NCI-H345 treated with DMSO at 0.1 percent for 48 hours (cell line): ENCODE measurements around the gene ABT1.
A peak's percentile ranks its signal among the peaks of the same experiment; 100 is the strongest.
"Not testable (repeated sequence)": the region's sequence is repeated elsewhere in the genome, so short reads cannot be mapped to it uniquely, and the experiment has no call there.

Source experiments
- DNase-seq: peaks from one replicate; lab custom pipeline; 2025; ENCODE audit not compliant: unreplicated experiment; lab: John Stamatoyannopoulos, UW

The ABT1 gene

DNA sequence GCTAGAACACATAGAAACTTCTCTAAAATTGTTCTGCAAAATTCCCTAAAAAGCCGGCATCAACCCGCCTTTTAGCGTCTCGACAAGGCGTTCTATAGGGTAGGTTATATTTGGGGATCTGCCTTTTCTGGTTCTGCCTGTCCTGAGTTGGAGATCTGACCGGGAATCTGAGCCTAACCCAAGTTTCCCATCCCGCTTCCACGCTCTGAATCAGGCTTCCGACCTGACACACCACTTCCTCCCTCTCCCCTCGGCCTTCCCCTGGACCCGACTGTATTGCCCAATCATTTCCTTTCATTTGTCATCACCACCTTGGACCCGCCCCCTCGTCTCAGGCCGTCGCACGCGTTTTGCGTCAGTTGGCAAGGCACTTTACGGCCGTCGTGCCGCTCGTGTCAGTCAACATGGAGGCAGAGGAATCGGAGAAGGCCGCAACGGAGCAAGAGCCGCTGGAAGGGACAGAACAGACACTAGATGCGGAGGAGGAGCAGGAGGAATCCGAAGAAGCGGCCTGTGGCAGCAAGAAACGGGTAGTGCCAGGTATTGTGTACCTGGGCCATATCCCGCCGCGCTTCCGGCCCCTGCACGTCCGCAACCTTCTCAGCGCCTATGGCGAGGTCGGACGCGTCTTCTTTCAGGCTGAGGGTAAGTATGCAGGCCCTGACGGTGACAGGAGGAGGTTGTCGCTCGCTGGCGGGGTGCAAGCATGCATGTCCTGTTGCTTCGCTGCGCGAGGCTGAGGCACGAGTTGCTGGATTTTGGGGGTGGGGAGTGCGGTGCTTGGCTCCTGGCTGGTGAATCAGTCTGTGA, at the start of gene ABT1:
Gene ABT1, plus strand, starts transcription at position 375 of the 810 bp plus-strand sequence. Its CDS starts 30 bp downstream, at position 405.
- DNase-seq, result peak; percentile 95

GRCh38 chr6:26547363-26547762, 49.4 kb upstream of the ABT1 start:
- DNase-seq, result not testable (repeated sequence)

DNA sequence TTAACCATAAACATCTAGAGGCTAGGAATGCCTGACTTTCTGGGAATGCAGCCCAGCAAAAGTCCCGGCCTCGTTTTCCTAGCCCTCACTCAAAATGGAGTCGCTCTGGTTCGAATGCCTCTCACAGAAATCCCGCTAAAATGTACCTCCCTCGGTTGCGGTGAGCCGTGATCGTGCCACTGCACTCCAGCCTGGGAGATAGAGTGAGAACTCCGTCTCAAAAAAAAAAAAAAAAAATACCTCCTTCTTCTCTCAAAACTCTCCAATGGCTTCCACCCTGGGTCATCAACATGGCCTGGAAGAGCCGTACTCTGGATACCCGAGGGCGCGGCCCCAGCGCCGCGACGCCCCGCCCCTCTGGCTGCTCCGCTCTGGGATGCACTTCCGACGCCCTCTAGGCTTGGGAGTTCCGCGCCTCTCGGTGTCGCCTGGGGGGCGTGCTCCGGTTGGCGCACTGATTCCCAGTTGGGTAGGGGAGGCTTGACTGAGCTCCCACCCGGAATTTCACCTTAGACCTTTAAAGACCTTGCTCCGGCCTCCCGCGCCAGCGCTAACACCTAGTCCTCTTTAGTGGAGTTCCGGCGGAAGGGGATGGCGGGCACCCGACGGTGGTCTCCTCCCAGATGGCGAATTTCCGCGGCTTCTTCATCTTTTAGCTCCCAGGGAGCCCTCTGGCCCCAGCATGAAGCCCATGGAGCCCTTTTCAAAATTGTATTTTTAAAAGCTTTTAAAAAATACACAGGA, 46.3 kb upstream of the ABT1 start:
- DNase-seq, result peak; percentile 62

GRCh38 chr6:26552205-26552604, 44.5 kb upstream of the ABT1 start:
- DNase-seq, result no peak

DNA sequence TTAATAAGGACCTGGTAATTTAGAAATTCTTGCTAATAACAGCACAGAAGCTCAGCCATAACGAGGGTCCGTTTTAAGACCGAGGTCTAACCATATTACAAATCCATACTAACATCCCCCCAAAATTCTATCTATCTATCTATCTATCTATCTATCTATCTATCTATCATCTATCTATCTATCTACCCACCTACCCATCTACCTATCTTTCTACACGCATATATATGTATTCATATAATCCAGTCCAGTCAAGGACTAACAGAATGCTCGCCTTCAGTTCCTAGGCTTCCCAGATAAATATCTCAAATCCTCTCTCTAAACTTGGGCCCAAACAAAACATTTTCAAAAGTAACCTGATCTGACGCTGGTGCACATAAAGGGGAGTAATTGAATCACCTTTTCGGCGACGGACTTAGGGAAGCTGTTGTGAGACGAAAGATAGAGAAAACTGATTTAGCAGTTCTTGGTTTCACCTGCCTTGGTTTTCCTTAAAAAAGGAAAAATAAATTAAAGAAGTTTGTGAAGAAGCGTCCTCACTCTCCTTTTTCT, 44.0 kb upstream of the ABT1 start:
- no peak for DNase-seq

DNA sequence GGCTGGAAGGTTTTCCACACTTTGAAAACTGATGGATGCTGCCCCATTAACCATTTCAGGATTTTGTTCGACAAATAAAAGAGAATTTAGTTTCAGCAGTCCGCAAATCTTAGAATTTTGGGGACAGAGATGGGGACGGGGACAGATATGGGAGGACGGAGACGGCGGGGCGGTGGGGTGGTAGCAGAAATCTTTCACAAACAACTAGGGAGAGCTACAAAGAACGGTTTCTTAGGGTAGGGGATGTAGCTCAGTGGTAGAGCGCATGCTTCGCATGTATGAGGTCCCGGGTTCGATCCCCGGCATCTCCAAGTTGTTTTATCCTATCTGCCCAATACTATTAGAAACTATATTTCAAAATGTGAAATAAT, 43.5 kb upstream of the ABT1 start:
- peak; percentile 73 for DNase-seq

GRCh38 chr6:26553635-26554446, 42.9 kb upstream of the ABT1 start:
- peak; percentile 48 for DNase-seq

GRCh38 chr6:26554447-26554696, 42.4 kb upstream of the ABT1 start:
- DNase-seq, result no peak

GRCh38 chr6:26554697-26555504, 41.9 kb upstream of the ABT1 start:
- DNase-seq, result no peak

GRCh38 chr6:26555505-26556262, 41.1 kb upstream of the ABT1 start:
- no peak for DNase-seq

GRCh38 chr6:26556263-26557070, 40.3 kb upstream of the ABT1 start:
- DNase-seq, result no peak

DNA sequence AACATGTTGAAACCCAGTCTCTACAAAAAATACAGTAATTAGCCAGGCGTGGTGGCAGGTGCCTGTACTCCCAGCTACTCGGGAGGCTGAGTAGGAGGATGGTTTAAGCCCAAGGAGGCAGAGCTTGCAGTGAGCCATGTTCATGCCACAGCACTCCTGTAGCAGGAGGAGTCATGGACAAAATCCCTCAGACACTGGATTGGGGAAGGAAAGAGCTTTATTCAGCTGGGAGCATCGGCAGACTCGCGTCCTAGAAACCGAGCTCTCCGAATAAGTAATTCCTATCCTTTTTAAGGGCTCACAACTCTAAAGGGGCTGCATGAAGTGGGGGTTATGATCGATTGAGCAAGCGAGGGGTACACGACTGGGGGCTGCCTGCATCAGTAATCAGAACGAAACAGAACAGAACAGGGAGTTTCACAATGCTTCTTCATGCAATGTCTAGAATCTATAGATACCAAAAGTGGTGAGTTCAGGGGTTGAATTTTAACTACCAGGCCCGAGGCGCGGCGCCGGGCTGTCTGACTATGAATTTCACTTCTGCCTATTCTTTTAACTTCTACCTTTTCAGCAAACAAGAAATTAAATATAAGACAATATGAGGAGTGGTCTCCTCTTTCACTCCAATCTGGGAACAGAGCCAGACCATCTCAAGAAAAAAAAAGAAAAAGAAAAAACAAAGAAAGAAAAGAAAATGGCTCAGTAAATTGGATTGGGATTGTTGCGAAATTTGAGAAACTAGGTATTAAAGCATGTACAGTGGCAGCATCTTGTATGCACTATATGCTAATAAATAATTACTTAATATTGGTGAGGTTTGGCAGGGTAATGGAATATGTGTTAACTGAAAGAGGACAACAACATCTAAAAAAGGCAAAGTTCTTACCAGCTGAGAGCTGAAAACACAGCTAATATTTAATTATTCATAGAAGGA, 35.0 kb upstream of the ABT1 start:
- DNase-seq, result no peak

- DNase-seq, result no peak
Measured at GRCh38 chr6:26563488-26563887, 33.3 kb upstream of the ABT1 start.

GRCh38 chr6:26568601-26569432, 27.9 kb upstream of the ABT1 start:
- peak; percentile 87 for DNase-seq

DNA sequence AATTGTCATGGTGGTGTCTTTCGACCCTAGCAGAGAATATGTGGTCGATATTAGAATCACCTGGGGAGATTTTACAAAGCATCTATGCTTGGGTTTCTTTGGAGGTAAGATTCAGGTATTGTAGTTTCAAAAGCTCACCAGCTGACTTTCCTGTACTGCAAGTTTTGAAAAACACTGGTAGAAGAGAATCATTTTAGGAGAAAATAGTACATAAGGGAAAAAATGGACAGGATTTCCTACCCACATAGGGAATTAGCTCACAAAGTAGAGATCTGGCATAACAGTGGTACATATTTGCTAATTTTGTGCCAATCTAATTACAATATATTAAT, 27.4 kb upstream of the ABT1 start:
- no peak for DNase-seq

- no peak for DNase-seq
Measured at GRCh38 chr6:26570027-26570809, 26.5 kb upstream of the ABT1 start.
